Stimulated activated CD4-positive, alpha-beta T cell treated with anti-CD3 and anti-CD28 coated beads, Interleukin-15, amount 100 ng/mL, for 48 hours (primary cell): ENCODE results near the gene GUCA1A.
A peak's percentile ranks its signal among the peaks of the same experiment; 100 is the strongest.
"Not testable (repeated sequence)": the region's sequence is repeated elsewhere in the genome, so short reads cannot be mapped to it uniquely, and the experiment has no call there.

ENCODE experiments used
- DNase-seq, 2 donors: peaks; one replicate each; pipeline ENCODE4 v3.0.0-alpha.2; 2020; ENCODE audit warnings: low read depth in 2 of 2

Gene GUCA1A

DNA sequence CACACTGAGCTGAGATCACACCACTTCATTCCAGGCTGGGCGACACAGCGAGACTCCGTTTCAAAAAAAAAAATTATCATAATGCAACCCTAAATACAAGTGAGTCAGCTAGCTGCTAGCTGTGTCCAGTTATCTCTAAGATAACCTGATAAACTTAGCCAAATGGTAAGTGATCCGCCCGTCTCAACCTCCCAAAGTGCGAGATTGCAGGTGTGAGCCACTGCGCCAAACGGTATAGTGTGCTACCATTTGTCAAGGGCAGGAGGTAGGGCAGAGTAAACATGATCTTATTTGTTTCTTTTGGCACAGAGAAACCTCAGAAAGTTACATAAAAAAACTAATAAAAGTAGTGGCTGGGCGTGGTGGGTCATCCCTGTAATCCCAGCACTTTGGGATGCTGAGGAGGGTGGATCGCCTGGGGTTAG is 26.0 kb upstream of the GUCA1A start:
- no peak for DNase-seq

DNA sequence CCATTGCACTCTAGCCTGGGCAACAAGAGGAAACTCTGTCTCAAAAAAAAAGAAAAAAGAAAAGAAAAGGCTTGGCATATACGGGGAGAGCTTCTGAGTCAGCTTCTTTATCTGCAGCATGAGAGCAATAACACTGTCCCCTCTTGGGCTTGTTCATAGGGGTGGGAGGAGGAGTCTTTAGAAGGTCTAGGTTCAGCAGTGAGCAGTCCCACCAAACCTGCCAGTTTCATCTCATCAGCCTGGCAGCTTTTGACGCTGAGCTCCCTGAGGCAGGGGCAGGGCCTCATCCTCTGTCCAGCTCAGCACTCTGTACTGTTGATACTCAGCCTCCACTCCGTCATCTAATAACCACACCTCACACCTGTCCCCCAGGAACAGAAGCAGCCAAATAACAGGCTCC is 25.1 kb upstream of the GUCA1A start:
- DNase-seq: no peak

DNA sequence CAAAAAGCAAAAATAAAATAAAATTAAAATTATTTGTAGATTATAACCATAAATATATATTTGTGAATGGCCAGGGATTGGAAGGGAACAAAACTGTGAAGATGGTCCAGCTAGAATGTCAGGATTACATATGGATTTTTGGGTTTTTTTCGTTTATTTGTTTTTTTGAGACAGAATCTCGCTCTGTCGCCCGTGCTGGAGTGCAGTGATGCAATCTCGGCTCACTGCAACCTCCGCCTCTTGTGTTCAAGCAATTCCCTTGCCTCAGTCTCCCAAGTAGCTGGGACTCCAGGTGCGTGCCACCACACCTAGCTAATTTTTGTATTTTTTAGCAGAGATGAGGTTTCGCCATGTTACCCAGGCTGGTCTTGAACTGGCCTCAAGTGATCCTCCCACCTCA is 22.9 kb upstream of the GUCA1A start:
- DNase-seq: no peak

DNA sequence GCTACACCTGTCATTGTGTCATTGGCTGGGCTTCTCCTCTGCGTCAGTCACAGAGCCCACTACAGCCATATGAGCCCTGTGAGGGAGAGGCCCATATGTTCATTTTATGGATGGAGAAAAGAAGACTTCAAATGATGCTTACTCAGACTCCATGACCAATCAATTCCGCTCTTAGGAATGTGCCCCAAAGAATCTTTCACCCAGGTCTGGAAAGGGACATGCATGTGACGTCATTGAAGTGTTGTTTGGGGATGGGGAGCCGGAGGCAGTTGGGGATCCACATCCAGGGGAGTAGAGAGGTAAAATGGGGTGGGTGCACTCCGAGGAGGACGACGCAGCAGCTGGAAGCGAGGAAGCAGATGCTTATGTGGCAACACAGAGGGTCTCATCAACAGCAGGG is 21.1 kb upstream of the GUCA1A start:
- DNase-seq: no peak

DNA sequence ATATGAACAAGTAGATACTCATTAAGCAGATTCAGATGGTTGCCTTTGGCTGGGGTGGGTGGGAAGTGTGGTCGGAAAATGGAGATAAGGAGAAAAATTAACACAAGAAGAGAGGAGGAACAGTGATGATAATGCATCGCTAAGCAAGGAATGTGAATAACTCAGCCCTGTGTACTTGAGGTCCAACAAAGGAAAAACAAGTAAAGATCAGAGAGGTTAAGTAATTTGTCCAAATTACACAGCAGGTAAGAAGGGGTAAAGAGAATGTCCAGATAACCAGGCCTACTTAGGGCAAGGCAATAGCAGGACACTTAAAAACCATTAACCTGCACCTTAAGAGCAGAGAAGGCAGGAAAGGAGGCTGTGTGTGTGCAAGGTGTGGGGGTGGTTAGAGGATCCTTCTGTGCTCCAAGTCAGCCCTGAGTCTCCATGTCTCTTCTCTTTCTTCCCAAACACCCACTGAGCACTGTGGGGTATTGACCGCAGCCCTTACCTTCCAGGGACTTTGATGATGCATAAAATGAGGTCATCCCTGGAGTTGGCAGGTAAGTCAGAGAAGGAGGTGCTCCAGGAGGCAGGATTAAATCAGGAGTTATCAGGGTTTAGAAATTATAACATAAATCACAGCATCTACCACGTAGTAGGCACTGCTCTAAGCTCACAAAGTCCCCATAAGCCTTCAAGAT is 20.5 kb upstream of the GUCA1A start:
- DNase-seq: not testable (repeated sequence)

DNA sequence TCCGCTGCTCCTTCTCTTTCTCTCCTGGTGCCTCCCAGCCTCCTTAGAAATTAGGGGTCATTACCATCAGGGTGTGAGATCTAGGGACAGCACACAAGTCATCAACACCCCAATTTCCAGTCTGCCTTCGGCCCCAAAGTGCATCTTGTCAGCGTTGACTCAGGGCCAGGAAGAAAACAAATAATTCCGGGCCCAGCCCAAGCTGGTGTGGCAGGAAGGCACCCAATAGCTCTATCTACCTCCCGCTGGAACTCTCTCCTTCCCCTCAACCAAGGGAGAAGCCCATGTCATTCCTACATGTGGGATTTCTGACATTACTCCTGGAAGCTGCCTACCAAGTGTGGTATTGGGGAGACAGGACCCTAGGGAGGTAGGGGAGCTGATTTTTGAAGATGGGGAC is 19.2 kb upstream of the GUCA1A start:
- DNase-seq: no peak

DNA sequence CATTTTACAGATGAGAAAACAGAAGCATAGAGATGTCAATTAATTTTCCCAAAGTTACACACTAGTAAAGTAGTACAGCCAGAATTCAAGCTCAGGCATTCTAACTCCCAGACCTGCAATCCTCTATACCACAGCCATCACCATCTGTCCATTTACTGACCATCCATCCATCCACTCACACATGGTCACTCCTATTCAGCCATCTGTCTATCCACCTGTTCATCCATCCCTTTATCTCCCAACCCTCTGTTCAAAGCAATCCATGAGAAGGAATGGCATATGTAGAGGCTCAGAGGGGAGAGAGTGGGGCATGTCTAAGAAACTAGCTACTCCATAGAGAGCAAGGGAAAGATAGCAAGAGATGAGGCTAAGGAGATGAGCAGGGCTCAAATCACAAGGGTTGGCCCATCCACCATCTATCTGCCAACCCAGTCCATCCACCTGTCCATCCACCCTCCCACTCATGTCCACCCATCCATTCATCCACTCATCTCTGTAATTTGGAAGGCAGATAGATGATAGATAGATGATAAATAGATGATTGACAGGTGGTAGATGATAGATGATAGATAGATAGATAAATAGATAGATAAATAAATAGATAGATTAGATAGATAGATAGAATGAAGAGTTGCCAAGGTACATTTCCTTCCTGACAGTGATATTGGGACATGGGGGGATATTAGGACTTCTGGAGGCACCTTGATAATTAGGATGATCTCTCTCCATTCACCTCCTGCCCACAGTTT is 18.5 kb upstream of the GUCA1A start:
- DNase-seq: no peak

DNA sequence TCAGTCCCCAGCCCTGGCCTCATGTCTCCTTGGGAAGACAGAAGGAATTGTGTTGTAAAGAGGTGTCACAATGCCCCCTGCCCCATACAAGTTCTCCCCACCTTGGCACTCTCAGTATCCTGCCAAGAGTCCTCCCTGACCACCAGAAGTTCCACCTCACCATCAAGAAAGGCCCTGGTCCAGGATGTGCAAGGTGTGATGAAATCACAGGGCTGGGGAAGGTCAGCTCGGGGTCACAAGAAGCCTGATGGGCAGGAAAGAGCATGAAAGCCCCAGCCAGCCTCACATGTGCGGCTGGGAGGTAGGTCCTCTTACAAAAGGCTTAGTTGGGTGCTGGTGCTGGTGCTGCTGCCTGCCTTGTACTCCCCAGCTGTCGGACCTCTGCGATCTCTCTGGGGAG is 17.9 kb upstream of the GUCA1A start:
- no peak for DNase-seq

DNA sequence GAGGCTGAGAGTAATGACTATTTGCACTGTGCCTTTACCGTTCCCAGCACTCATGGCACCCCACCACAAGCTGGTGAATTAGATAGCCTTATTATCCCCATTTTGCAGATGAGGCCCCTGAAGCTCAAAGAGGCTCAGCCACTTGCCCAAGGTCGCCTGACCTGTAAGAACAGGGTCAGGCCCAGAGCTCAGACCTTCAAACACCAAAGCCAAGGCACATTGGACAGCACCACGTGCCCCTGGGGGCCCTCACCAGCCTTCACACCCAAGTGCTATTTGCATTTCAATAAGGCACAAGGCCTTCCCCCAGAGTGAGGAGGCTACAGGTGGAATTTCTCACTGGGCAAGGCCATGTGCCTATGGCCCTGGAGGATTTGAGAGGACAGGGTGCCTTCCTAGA is 16.5 kb upstream of the GUCA1A start:
- no peak for DNase-seq

DNA sequence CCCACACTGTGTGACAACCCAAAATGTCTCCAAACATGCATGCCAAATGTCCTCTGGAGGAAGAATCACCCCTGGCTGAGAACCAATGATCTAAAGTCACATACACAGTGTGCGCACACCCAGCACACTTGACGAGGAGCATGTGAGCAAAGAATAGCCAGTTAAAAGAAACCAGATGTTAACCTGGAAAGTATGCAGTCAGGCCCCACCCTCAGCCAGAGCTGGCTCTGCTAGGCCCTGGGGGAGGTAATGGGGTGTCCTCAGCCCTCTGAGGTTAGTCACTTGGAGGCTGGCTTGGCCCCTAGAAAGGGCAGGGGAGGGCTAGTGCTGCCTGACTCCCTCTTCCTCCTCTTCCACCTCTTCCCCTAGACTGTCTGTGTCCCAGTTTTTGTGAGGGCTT is 15.2 kb upstream of the GUCA1A start:
- DNase-seq: no peak

DNA sequence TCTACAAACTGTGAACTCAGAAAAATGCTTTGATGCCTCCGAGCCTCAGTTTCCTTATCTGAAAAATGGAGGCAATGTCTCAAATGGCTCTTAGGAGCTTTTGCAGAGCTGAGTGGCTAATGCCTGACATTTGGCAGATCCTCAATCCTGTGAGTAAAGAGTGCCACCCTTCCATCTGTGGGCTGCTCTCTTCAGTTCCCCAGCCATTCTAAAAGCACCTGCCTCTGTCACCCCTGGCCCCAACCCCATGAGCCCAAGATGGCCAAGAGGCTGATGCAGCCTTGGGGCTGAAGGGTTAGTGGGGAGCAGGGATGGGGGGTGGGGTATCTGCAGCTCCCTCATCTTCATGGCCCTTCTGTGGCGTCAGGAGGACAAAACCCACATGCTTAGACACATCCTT is 14.5 kb upstream of the GUCA1A start:
- DNase-seq: no peak

DNA sequence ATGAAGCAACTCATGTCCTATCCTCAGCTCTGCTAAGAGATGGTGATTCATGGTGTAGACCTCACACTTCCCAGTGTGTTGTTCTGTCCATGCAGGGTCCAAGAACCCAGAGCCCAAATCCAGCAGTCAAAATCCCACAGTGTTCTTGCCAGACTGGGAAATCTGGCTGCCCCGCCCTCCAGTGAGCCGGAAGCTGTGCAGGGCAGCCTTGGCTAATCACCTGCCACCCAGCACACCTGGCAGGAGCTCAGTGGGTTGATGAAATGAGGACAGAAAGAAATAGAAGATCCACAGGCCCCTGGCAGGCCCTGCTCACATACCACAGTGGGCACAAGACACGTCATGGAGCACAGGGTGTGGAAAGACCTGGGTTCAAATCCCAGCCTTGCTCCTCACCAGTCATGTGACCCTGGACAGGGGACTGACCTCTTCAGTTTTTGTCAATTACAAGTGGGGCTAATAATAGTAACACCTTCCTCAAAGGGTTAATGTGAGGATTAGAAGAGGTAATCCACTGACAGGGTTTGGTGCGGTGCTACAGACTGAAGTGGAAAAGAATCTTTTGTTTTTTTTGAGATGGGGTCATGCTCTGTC is 13.6 kb upstream of the GUCA1A start:
- DNase-seq: no peak

DNA sequence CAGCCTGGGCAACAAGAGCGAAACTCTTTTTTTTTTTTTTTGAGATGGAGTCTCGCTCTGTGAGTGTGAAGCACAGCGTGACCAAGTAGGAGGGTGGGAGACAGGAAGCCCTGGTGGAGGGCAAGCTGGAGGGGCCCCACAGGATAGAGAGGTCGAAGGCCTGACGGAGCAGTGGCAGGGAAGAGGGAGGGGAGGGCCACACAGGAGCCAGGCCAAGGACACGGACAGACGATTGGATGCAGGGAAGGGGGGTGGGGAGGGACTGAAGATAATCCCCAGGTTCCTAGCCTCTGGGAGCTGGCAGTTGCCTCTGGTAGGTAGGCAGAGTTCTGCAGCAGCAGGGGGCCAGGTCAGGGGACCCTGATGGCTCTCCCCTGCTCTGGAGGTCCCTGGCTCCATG is 10.8 kb upstream of the GUCA1A start:
- DNase-seq: no peak

DNA sequence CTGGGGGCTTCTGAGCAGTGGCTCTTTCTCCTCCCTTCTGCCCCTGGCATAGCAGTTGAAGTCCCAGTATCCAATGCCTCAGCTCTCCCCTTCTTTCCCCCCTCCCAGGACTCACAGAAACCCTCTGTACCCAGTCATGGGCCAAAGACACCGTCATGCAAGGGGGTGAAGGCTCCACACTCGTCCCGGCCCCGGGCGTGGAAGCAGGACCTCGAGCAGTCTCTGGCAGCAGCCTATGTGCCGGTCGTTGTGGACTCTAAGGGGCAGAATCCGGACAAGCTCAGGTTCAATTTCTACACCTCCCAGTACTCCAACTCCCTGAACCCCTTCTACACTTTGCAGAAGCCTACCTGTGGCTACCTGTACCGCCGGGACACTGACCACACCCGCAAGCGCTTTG is 10.4 kb upstream of the GUCA1A start:
- DNase-seq: no peak

DNA sequence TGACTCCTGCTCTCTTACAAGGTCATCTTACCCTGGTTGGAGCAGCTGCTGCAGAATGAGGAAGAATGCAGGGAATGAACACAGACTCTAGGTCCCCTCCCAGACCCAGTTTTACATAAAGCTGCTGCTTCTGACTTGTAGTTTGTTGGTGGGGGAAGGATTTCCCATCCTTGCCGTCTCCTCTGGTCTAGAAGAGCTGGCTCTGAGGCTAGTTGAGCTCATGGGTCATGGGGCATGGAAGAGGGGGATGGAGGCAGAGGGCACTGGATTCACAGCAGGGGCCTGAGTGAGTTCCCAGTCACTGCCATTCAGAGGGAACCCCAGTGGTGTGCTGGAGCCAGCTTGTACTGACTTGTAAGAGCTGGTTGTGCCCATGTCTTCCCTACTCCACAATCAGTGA is 9.2 kb upstream of the GUCA1A start:
- no peak for DNase-seq

DNA sequence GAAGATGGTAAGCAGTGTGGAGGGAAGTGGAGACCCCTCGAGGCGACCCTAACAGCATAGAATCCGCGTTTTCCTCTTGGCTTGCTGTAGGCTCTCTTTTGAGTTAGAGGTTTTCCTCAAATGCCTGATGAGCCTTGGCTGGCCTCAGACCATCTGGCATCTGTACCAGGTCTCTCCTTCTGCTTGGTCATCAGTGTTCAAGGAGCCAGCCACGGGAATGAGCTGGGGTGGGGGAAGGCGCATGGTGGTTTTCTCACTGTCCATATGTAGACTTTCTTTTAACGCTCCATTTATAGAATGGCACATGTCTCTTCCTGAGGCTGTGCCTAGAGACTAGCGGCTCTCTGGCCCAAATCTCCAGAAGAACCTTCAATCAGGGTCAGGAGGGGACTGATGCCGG is 8.1 kb upstream of the GUCA1A start:
- no peak for DNase-seq

DNA sequence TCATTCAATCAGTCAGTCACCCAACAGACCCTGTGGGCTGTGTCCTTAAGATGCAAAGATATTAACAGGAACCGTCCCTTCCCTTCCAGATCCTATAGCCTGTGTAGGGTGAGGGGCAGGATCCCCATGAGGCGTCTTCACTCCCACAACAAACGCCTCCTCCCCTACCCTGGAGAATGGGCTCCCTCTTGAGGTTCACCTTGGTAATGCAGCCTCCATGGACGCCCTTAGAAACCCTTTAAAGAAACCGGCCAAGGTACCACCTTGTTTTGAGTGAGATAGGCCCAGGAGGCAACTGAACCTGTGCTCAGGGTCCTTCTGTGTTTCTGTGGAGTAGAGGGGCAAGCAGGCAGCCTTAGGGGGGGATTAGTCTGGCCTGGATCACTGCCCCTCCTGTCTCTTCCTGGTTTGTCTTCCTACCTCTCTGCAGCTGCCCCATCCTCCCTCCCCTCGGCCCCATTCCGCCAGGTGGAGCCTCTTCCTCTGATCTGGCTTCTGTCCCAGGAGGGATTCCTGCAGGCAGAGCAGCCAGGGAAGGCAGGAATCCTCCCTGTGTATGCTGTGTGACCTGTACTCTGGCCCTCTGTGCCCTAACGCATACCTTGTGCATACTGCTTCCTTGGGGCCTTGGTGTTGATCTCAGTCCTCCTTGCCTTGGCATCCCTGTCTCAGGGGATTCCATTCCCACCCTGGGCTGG is 6.6 kb upstream of the GUCA1A start:
- peak; percentile 49 to 79 for DNase-seq

DNA sequence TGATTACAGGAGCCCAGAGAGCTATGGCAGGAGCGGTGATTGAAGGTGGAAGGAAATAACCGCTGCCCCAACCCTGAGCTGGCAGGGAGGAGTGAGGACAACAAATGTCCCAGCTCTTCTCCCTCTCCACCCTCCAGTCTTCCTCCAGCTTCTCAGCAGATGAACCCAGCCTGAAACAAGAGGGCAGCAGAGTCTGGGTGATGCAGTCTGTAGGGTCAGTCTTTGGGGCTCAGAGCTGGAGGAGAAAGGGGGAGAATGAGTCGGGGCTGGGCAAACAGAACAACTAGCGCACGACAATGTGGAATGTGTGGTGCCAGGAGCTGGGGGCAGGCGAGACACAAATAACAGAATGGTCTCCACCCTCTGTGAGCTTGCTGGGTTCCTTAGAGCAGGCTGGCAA is 4.5 kb upstream of the GUCA1A start:
- DNase-seq: no peak

DNA sequence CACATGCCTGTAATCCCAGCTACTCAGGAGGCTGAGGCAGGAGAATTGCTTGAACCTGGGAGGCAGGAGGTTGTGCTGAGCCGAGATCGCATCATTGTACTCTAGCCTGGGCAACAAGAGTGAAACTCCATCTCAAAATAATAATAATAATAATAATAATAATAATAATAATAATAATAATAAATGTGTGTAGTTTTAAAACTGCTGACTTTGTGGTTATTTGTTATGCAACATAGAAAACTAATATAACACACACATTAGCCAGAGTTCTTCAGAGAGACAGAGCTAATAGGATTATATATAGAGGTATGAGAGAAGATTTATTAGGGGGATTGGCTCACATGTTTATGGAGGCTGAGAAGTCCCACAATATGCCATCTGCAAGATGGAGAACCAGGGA is 3.4 kb upstream of the GUCA1A start:
- not testable (repeated sequence) for DNase-seq

DNA sequence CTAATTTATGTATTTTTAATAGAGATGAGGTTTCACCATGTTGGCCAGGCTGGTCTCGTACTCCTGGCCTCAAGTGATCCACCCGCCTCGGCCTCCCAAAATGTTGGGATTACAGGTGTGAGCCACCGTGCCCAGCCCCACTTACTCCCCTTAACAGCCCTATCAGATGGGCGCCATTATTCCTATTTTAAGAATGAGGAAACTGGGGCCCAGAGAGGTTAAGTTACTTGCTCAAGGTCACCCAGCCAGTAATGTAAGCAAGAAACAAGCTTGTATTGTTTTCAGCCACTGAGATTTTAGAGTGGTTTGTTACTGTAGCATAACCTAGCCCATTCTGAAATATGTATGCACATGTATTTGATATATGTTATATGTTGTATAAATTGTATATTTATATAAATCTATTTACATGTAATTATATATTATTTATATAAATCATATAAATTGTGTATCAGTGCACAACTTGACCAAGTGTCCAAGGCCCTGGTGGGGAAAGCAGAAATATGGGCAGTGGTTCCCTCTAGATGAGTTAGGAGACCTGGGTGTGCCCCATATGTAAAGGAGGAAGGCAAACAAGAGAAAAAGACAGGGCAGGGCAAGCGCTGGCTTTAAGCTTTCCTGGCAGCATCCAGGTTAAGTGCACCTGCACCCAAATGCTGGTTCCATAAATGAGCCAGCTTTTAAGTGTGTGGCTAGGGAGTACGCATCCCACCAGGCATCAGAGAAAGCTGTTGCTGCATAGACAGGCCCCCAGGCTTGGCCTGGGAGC is 1.2 kb upstream of the GUCA1A start:
- no peak for DNase-seq

DNA sequence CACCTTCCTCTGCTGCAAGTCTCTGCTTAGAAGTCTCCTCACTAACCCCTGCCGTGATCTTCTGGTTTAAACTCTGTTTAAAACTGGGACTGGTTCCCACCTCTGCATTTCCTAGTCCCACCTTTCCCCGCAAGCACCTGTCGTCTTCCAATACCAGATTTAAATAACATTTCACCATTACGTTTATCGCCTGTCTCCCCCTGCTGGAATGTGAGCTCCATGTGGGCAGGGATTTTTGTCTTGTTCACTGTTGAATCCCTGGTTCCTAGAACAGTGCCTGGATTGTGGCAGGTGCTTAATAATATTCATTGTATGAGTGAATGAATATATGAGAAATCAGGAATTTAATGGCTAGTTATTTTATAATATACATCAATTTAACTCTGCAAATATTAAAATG is 2.7 kb downstream of the GUCA1A start:
- no peak for DNase-seq

DNA sequence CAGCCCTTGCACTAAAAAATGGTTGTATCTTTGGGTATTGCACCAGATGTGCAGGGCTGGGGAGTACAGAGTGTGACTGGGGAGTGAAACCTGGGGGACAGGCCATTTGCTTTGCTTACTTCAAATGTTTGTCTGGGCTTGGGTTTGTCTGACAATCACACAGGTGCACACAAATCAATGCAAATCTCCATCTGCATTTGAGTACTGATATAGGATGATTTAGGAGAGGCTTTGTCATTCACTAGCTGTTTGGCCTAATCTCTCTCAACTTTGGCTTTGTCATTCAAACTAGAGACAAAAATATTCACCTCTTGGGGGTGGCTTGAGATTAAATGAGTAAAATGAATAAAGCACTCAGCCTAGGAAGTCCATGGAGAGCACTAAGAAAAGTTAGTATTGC is 3.8 kb downstream of the GUCA1A start:
- DNase-seq: no peak
